Stimulated activated CD8-positive, alpha-beta memory T cell treated with anti-CD3 and anti-CD28 coated beads, Interleukin-7, amount 100 ng/mL, for 4 hours (primary cell): ENCODE results near the gene SLC5A8.
"Not testable (repeated sequence)": the region's sequence is repeated elsewhere in the genome, so short reads cannot be mapped to it uniquely, and the experiment has no call there.

Source experiments
- DNase-seq, 2 donors: peaks; one replicate each; pipeline ENCODE4 v3.0.0-alpha.2; 2020; ENCODE audit warnings: low read depth in 2 of 2

The SLC5A8 gene

GRCh38 chr12:101172316-101172715, 37.7 kb downstream of the SLC5A8 start:
- no peak for DNase-seq

- no peak for DNase-seq
These were observed 42.0 kb downstream of the SLC5A8 start for GRCh38 chr12:101168001-101168400.

DNA sequence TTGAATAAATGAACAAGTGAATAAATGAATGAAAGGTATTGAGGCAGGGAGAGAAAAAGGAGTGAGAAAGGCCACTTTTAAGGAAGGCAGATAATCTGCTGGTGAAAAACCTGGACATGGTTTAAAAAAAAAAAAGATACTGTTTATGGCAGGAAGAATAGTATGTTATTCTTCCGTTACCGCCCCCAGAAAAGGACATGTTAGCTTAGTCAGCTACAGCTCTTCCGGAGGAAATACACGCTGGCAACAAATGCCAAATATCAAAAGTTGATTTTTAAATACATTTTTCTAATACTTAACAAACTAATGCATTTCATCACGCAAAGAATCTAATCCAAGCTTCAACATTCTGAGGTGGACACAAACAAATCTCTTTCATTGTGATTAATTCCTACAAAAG, 43.2 kb downstream of the SLC5A8 start:
- no peak for DNase-seq

GRCh38 chr12:101165319-101165718, 44.7 kb downstream of the SLC5A8 start:
- DNase-seq: no peak

GRCh38 chr12:101145777-101146431, 64.1 kb downstream of the SLC5A8 start:
- not testable (repeated sequence) for DNase-seq

- no peak for DNase-seq
These were observed 82.4 kb downstream of the SLC5A8 start for GRCh38 chr12:101127521-101128219.

- no peak for DNase-seq
These were observed 92.2 kb downstream of the SLC5A8 start for GRCh38 chr12:101117842-101118241.

GRCh38 chr12:101116911-101117310, 93.1 kb downstream of the SLC5A8 start:
- no peak for DNase-seq

DNA sequence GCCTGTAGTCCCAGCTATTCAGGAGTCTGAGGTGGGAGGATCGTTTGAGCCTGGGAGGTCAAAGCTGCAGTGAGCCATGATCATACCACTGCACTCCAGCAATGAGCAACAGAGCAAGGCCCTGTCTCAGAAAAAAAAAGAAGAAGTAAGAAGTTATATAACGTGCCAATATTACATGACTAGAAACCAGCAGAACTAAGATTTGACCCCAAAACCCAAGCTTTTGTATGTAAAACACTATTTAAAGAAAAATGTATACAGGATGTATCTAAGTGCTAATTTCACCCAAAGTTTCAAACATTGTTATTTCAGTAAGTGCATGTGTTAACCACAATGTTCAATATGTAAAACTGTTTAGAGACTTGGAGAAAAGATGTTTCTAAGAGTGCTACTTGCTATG, 94.7 kb downstream of the SLC5A8 start:
- DNase-seq: no peak

DNA sequence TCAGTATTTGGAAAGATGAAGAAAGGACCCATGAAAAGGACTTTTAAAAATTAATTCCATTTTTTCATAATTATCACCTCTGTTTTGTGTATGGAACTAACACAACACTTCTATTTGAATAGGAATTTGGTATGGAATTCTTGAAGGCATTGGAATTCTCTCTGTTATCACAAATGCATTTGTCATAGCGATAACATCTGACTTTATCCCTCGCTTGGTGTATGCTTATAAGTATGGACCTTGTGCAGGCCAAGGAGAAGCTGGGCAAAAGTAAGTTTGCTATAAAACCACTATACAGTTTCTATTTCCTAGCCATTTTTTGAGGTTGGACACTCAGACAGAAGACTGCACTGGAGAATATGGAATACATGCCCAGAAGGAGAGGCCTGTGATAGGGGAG, 98.6 kb downstream of the SLC5A8 start:
- no peak for DNase-seq

DNA sequence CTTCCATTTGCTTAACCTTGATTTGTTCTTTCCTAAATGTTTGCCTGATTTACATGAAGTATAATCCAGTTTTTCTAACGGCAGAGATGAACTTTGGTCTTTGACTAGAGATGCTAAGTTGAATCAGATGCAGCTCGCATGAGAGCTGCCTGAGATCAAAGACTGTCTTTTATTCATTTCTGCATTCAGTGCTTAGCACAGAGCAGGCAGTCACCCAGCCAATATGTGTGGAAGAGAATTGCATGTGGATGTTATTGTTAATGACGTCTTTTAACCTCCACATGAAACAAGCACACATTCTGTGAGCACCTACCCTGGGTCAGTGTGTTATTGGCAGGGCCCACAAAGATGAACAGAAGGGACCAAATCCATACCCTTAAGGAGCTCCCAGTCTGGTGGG, 99.2 kb downstream of the SLC5A8 start:
- no peak for DNase-seq

DNA sequence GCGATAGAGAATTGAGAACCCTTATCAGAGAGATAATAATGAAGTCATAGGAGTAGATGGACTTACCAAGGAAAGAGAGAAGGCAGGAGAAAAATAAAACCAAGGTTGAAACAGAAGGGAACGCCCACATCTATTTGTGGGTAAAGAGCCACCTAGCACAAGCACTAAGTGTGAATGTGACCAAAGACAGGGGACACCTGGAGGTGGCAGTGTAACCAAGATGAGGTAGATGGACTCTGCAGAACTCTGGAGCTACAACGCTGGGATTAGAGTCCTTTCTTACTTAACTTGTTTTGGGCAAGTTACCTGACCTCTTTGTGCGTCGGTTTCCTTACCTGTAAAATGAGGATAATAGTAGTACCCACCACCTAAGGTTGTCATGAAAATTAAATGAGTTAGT, 101.9 kb downstream of the SLC5A8 start:
- DNase-seq: no peak

DNA sequence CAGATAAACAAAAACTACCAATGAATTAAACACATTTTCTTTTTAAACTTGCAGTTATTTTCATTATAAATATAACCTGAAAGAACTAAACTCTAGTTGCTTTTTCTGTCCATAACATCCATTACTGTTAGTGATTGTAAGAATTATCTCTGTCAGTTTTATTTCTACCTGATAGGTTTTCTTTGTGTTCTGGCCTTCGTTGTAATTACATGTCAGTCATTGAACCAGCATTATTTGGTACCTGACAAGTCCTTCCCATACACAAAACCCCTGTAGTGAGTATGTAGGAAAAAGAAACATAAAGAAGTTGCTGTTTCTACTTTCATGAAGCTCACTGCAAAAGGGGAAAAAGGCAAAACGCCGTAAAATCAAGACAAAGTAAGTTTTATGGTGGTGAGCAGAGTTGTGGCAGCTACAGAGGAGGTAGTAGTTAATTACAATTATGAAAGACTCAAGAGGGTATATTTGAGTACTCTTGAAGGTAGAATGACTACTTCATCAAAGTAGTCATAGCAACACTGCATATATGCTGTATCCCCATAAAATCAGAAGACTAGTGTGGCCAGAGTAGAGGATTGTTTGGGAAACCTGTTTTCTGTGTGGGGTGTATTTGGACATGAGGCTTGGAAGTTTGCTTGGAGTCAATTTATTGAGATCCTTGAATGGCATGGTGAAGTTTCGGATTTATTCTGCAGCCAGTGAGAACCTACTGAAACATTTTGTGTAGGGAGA, 102.8 kb downstream of the SLC5A8 start:
- DNase-seq: no peak
